Measurements from ENCODE around the gene STIM2. TPM values are rescaled to one million over a fixed set of nuclear protein-coding genes. Genes with fewer than 3 reads are reported as not detected.

The STIM2 gene
- total RNA-seq, 1 experiment from 2014 or later, result 23.9 TPM

GRCh38 chr4:27005905-27006590 lies 145.4 kb downstream of the STIM2 start:
- H3K36me3 ChIP-seq (ENCODE audit: control insufficient read depth, insufficient read depth, low read length), result no peaks in the 10 kb centered on the region; the same call in 1 of the 2 replicates
- intact Hi-C loops (cut with micrococcal nuclease; ENCODE audit: unreplicated experiment) (no loop called here), in situ Hi-C loops (cut with HindIII; ENCODE audit: low pct_unique_long_range_greater_than_20kb, low sequenced_read_pairs) (no loop called here)
- POLR2A ChIA-PET, result no interaction called here
- no peaks in the 10 kb centered on the region for H3K27me3 ChIP-seq (ENCODE audit: control insufficient read depth, insufficient read depth, low read length)
- DNase-seq (ENCODE audit: low read depth, low spot score), result no peak
- no peaks in the 10 kb centered on the region; the same call in 1 of the 2 replicates for H3K4me1 ChIP-seq (ENCODE audit: control insufficient read depth, insufficient read depth, low read length)
- ATAC-seq, result no peak
- no TSS peak for BruUV-seq (replicated peaks)
- TF ChIP-seq SIN3A (IDR thresholded peaks at IDR 0.05; ENCODE audit: borderline replicate concordance, insufficient read depth, low read depth, low read length) (no peak), POLR2AphosphoS5 (IDR thresholded peaks at IDR 0.05; ENCODE audit: low read depth, low read length) (no peak), REST (IDR thresholded peaks at IDR 0.05; ENCODE audit: insufficient read depth in 1 of 2, low read depth in 2 of 2, low read length in 1 of 2) (no peak), CTCF (IDR thresholded peaks at IDR 0.05) (no peak), TCF7L2 (IDR thresholded peaks at IDR 0.05; ENCODE audit: low read depth, low read length) (no peak)
- no peak overlapping the region for H3K27ac ChIP-seq (ENCODE audit: low read length)
- CTCF ChIA-PET, result no interaction called here
- H3K4me3 ChIP-seq (ENCODE audit: low read depth in 2 of 2, low read length in 2 of 2), result no peak overlapping the region
- no peaks in the 10 kb centered on the region for H3K9me3 ChIP-seq (ENCODE audit: control insufficient read depth, insufficient read depth, low read depth, low read length)

GRCh38 chr4:27006646-27007045 lies 146.0 kb downstream of the STIM2 start:
- intact Hi-C loops (cut with micrococcal nuclease; ENCODE audit: unreplicated experiment), result no loop called here
- CTCF ChIA-PET, result no interaction called here
- BruUV-seq (replicated peaks), result no TSS peak

More at GRCh38 chr4:27006646-27007045, 146.0 kb downstream of the STIM2 start:
- in situ Hi-C loops (cut with HindIII; ENCODE audit: low pct_unique_long_range_greater_than_20kb, low sequenced_read_pairs), result no loop called here
- TF ChIP-seq REST (IDR thresholded peaks at IDR 0.05; ENCODE audit: insufficient read depth in 1 of 2, low read depth in 2 of 2, low read length in 1 of 2) (no peak), SIN3A (IDR thresholded peaks at IDR 0.05; ENCODE audit: borderline replicate concordance, insufficient read depth, low read depth, low read length) (no peak), TCF7L2 (IDR thresholded peaks at IDR 0.05; ENCODE audit: low read depth, low read length) (no peak), CTCF (IDR thresholded peaks at IDR 0.05) (no peak), POLR2AphosphoS5 (IDR thresholded peaks at IDR 0.05; ENCODE audit: low read depth, low read length) (no peak)
- Histone ChIP-seq H3K27me3 (ENCODE audit: control insufficient read depth, insufficient read depth, low read length) (no peaks in the 10 kb centered on the region), H3K4me1 (ENCODE audit: control insufficient read depth, insufficient read depth, low read length) (no peaks in the 10 kb centered on the region; the same call in 1 of the 2 replicates), H3K27ac (ENCODE audit: low read length) (no peak overlapping the region), H3K9me3 (ENCODE audit: control insufficient read depth, insufficient read depth, low read depth, low read length) (no peaks in the 10 kb centered on the region), H3K36me3 (ENCODE audit: control insufficient read depth, insufficient read depth, low read length) (no peaks in the 10 kb centered on the region; the same call in 1 of the 2 replicates), H3K4me3 (ENCODE audit: low read depth in 2 of 2, low read length in 2 of 2) (no peak overlapping the region)
- ATAC-seq (no peak), DNase-seq (ENCODE audit: low read depth, low spot score) (no peak)
- POLR2A ChIA-PET, result no interaction called here

All from Panc1 (cell line).